H1 (cell line): Measurements from ENCODE around the gene HMGN2. TPM values are rescaled to one million over a fixed set of nuclear protein-coding genes. Genes with fewer than 3 reads are reported as not detected.

Experiments used
- CTCF ChIA-PET: fragments of 300-600 bp; sonication (Branson Sonifier 250); formaldehyde crosslinking; loops from one replicate; lab custom pipeline; 2021; ENCODE audit not compliant: partially characterized antibody; lab: Charles Lee
- POLR2A ChIA-PET: fragments of 300-600 bp; sonication (Branson Sonifier 250); formaldehyde crosslinking; loops from one replicate; lab custom pipeline; 2021; ENCODE audit warnings: inconsistent platforms; ENCODE audit not compliant: partially characterized antibody; lab: Charles Lee
- DNase-seq, 2 experiments: peaks; one replicate each; pipeline versions ENCODE4 v3.0.0 to v3.0.0-alpha.2; 2010 to 2022; ENCODE audit warnings: low spot score in 2 of 2, low read depth in 1 of 2, mixed read lengths in 1 of 2
- FAIRE-seq: peaks from 2 replicates; lab custom pipeline; 2011; peaks lifted over from hg19 to GRCh38; lab: Jason Lieb, UNC
- H2AFZ ChIP-seq: 2 replicates; pipeline ENCODE4 v1.8.1; 2012; ENCODE audit warnings: low read length, inconsistent platforms
- H2AK5ac ChIP-seq: 2 replicates; pipeline ENCODE4 v1.6.1; 2013; ENCODE audit warnings: low read depth, low read length
- H2BK120ac ChIP-seq: replicated peaks from 2 replicates; pipeline ENCODE3; 2013; ENCODE audit warnings: low read depth, low read length, inconsistent platforms
- H2BK12ac ChIP-seq: 2 replicates; pipeline ENCODE4 v1.6.1; 2013; ENCODE audit warnings: low read depth, low read length
- H2BK15ac ChIP-seq: 2 replicates; pipeline ENCODE4 v1.6.1; 2013; ENCODE audit warnings: low read length
- H2BK20ac ChIP-seq: 2 replicates; pipeline ENCODE4 v1.6.1; 2013; ENCODE audit warnings: low read length
- H2BK5ac ChIP-seq: 2 replicates; pipeline ENCODE4 v1.6.1; 2013; ENCODE audit warnings: low read depth, low read length
- H3K14ac ChIP-seq: 2 replicates; pipeline ENCODE4 v1.6.1; 2013; ENCODE audit warnings: inconsistent platforms; ENCODE audit not compliant: insufficient read length
- H3K18ac ChIP-seq: 2 replicates; pipeline ENCODE4 v1.6.1; 2013; ENCODE audit warnings: low read length; ENCODE audit errors: extremely low read depth
- H3K23ac ChIP-seq: 2 replicates; pipeline ENCODE4 v1.6.1; 2013; ENCODE audit warnings: inconsistent platforms; ENCODE audit not compliant: insufficient read length
- H3K23me2 ChIP-seq: 2 replicates; pipeline ENCODE4 v1.6.1; 2013; ENCODE audit warnings: low read depth, low read length
- H3K27ac ChIP-seq: 2 replicates; pipeline ENCODE4 v1.6.1; 2011; ENCODE audit warnings: low read depth, low read length, inconsistent platforms
- H3K27me3 ChIP-seq, 4 experiments: replicated peaks in 1 of 4; 1 replicate in 1 of 4; 2 replicates in 3 of 4; pipeline versions ENCODE4 v1.6.1 to v1.8.1; 2011 to 2013; ENCODE audit warnings: low read length in 3 of 4, mild to moderate bottlenecking in 3 of 4, inconsistent platforms in 2 of 4, mixed read lengths in 2 of 4, moderate library complexity in 1 of 4; ENCODE audit not compliant: control insufficient read depth in 3 of 4, insufficient read depth in 3 of 4; ENCODE audit errors: extremely low read depth in 1 of 4
- H3K36me3 ChIP-seq, 4 experiments: 2 replicates each; pipeline versions ENCODE4 v1.6.1 to v1.8.1; 2011 to 2013; ENCODE audit warnings: mild to moderate bottlenecking in 4 of 4, low read length in 3 of 4, moderate library complexity in 2 of 4, control low read depth in 1 of 4, inconsistent platforms in 1 of 4; ENCODE audit not compliant: insufficient read depth in 4 of 4, control insufficient read depth in 2 of 4
- H3K4ac ChIP-seq: replicated peaks from 2 replicates; pipeline ENCODE3; 2013; ENCODE audit warnings: low read length, low read depth, mixed read lengths, inconsistent platforms; ENCODE audit not compliant: insufficient read length
- H3K4me1 ChIP-seq, 4 experiments: replicated peaks in 1 of 4; 1 replicate in 1 of 4; 2 replicates in 3 of 4; pipeline versions ENCODE4 v1.6.1 to v1.8.1; 2011 to 2013; ENCODE audit warnings: low read length in 3 of 4, inconsistent platforms in 2 of 4, mixed read lengths in 1 of 4; ENCODE audit not compliant: insufficient read depth in 4 of 4, control insufficient read depth in 3 of 4
- H3K4me2 ChIP-seq, 2 experiments: 2 replicates each; pipeline versions ENCODE4 v1.6.1 to v1.8.1; 2011 to 2013; ENCODE audit warnings: low read depth in 2 of 2, low read length in 2 of 2, control low read depth in 1 of 2, inconsistent platforms in 1 of 2, mild to moderate bottlenecking in 1 of 2; ENCODE audit not compliant: insufficient read depth in 1 of 2
- H3K4me3 ChIP-seq, 4 experiments: fragments of 200-600, 300-600 bp in 1 of 4; sonication (generic), shearing (Covaris generic), sonication (Bioruptor Twin) in 1 of 4; 2 replicates each; pipeline versions ENCODE4 v1.5.1 to v1.8.1; 2011 to 2016; ENCODE audit warnings: low read length in 4 of 4, low read depth in 3 of 4, control low read depth in 2 of 4, inconsistent platforms in 2 of 4, mild to moderate bottlenecking in 2 of 4, mixed read lengths in 1 of 4, moderate library complexity in 1 of 4; ENCODE audit not compliant: insufficient read depth in 2 of 4; ENCODE audit errors: extremely low read depth in 1 of 4
- H3K56ac ChIP-seq: replicated peaks from 2 replicates; pipeline ENCODE3; 2013; ENCODE audit warnings: low read depth, mild to moderate bottlenecking, mixed read lengths, low read length, inconsistent platforms; ENCODE audit not compliant: insufficient read length
- H3K79me1 ChIP-seq: 2 replicates; pipeline ENCODE4 v1.6.1; 2013; ENCODE audit warnings: low read depth, low read length, control low read depth
- H3K79me2 ChIP-seq, 2 experiments: 2 replicates each; pipeline versions ENCODE4 v1.6.1 to v1.8.1; 2012 to 2013; ENCODE audit warnings: low read length in 2 of 2, mild to moderate bottlenecking in 2 of 2, inconsistent platforms in 1 of 2; ENCODE audit not compliant: insufficient read depth in 2 of 2, control insufficient read depth in 1 of 2
- H3K9ac ChIP-seq, 4 experiments: replicated peaks in 1 of 4; 1 replicate in 1 of 4; 2 replicates in 3 of 4; pipeline versions ENCODE4 v1.6.1 to v1.8.1; 2011 to 2013; ENCODE audit warnings: low read depth in 3 of 4, low read length in 3 of 4, control low read depth in 2 of 4, mild to moderate bottlenecking in 2 of 4, moderate library complexity in 2 of 4, inconsistent platforms in 1 of 4; ENCODE audit errors: extremely low read depth in 1 of 4
- H3K9me3 ChIP-seq, 2 experiments: 2 replicates each; pipeline versions ENCODE4 v1.6.1 to v1.8.1; 2012 to 2013; ENCODE audit warnings: mild to moderate bottlenecking in 2 of 2, moderate library complexity in 2 of 2, control low read depth in 1 of 2, inconsistent platforms in 1 of 2, low read depth in 1 of 2, low read length in 1 of 2, mixed read lengths in 1 of 2; ENCODE audit not compliant: insufficient read depth in 2 of 2
- H4K20me1 ChIP-seq, 2 experiments: replicated peaks in 1 of 2; 2 replicates each; pipeline versions ENCODE3 to v1.8.1; 2011 to 2013; ENCODE audit warnings: inconsistent platforms in 2 of 2, low read length in 2 of 2, mild to moderate bottlenecking in 1 of 2; ENCODE audit not compliant: insufficient read depth in 2 of 2, control insufficient read depth in 1 of 2
- H4K5ac ChIP-seq: 2 replicates; pipeline ENCODE4 v1.6.1; 2013; ENCODE audit warnings: low read length, low read depth, mixed read lengths, inconsistent platforms; ENCODE audit not compliant: insufficient read length
- H4K8ac ChIP-seq: 2 replicates; pipeline ENCODE4 v1.8.0; 2013; ENCODE audit warnings: mild to moderate bottlenecking, moderate library complexity, low read length, inconsistent platforms; ENCODE audit not compliant: insufficient read depth; ENCODE audit errors: extremely low read depth
- H4K91ac ChIP-seq: replicated peaks from 2 replicates; pipeline ENCODE3; 2013; ENCODE audit warnings: low read length, mixed read lengths, inconsistent platforms; ENCODE audit not compliant: insufficient read length
- ASH2L ChIP-seq: fragments of 200-600, 300-600 bp; sonication (generic); IDR thresholded peaks from one replicate; pipeline ENCODE4 v1.7.1; 2017; ENCODE audit warnings: low read length
- CBX8 ChIP-seq: fragments of 300-800, 300-1000 bp; sonication (generic); IDR thresholded peaks from 2 replicates; pipeline ENCODE4 v1.7.1; 2016; ENCODE audit warnings: low read depth, low read length, borderline replicate concordance
- CTBP2 ChIP-seq: IDR thresholded peaks from 2 replicates; pipeline ENCODE4 v1.7.0; 2011; ENCODE audit warnings: borderline replicate concordance, mild to moderate bottlenecking, moderate library complexity, mixed read lengths, low read length; ENCODE audit not compliant: insufficient read depth, insufficient read length
- EZH2 ChIP-seq: fragments of 200-600 bp; sonication (generic); IDR thresholded peaks from 2 replicates; pipeline ENCODE4 v1.7.1; 2012; ENCODE audit warnings: low read depth, mild to moderate bottlenecking, moderate library complexity, low read length, inconsistent platforms; ENCODE audit not compliant: severe bottlenecking
- JUND ChIP-seq: IDR thresholded peaks from 2 replicates; pipeline ENCODE4 v1.6.1; 2011; ENCODE audit warnings: mild to moderate bottlenecking, improper control_type of control experiment, low read length
- KDM1A ChIP-seq: fragments of 200-600, 300-600 bp; sonication (generic); IDR thresholded peaks from 2 replicates; pipeline ENCODE4 v1.7.1; 2016; ENCODE audit warnings: mild to moderate bottlenecking, low read length, borderline replicate concordance
- KDM5A ChIP-seq: fragments of 200-600 bp; IDR thresholded peaks from 2 replicates; pipeline ENCODE4 v1.7.1; 2012; ENCODE audit warnings: mild to moderate bottlenecking, low read length, inconsistent platforms, mixed read lengths
- MAFK ChIP-seq: IDR thresholded peaks from 2 replicates; pipeline ENCODE4 v1.6.1; 2012; ENCODE audit warnings: low read depth, mild to moderate bottlenecking, improper control_type of control experiment, low read length
- NANOG ChIP-seq: IDR thresholded peaks from 2 replicates; pipeline ENCODE4 v1.6.1; 2011; ENCODE audit warnings: low read length, low read depth, mild to moderate bottlenecking, inconsistent platforms; ENCODE audit not compliant: insufficient read depth, poor library complexity, severe bottlenecking
- RFX5 ChIP-seq: IDR thresholded peaks from 2 replicates; pipeline ENCODE4 v1.6.1; 2011; ENCODE audit warnings: low read depth, low read length, improper control_type of control experiment, borderline replicate concordance
- TAF1 ChIP-seq: IDR thresholded peaks from 2 replicates; pipeline ENCODE4 v1.6.1; 2011; ENCODE audit warnings: mild to moderate bottlenecking, low read depth, low read length
- TBP ChIP-seq: IDR thresholded peaks from 2 replicates; pipeline ENCODE4 v1.6.1; 2011; ENCODE audit warnings: low read depth, low read length, improper control_type of control experiment
- YY1 ChIP-seq: IDR thresholded peaks from 2 replicates; pipeline ENCODE4 v1.6.1; 2011; ENCODE audit warnings: low read depth, mild to moderate bottlenecking, low read length
- WGBS, 2 experiments: shearing (Covaris generic) in 1 of 2; methylation state at CpG; one replicate each; pipeline versions ENCODE4 v1.1.6 to v1.1.7; 2013 to 2015; ENCODE audit warnings: low lambda C conversion rate in 2 of 2, mixed read lengths in 2 of 2, inconsistent platforms in 1 of 2, low coverage in 1 of 2, missing lambda C conversion rate in 1 of 2; ENCODE audit not compliant: insufficient replicate concordance in 2 of 2, insufficient coverage in 1 of 2, insufficient read length in 1 of 2; ENCODE audit errors: extremely low coverage in 1 of 2, missing lambda C conversion rate in 1 of 2; 5-methylcytosine and 5-hydroxymethylcytosine counted together
- polyA plus RNA-seq, 7 experiments: library from polyadenylated mRNA; depleted of rRNA in 3 of 7; stranded (reverse) in 5 of 7; unstranded in 2 of 7; fragments of >200 nt in 5 of 7; fragments of 200-250 nt in 2 of 7; gene quantifications; 1 replicate in 5 of 7; 2 replicates in 1 of 7; 4 replicates in 1 of 7; pipeline versions ENCODE4 v1.2.1 to v1.2.3, GENCODE V29; 2011 to 2013; ENCODE audit warnings: missing spikeins in 2 of 7, mixed read lengths in 2 of 7
- total RNA-seq: library from RNA; stranded (reverse); fragmentation: NEBNext Ultra II Directional; extraction: Animal tissue kit (Norgen Biotek cat#: 25700); gene quantifications from 2 replicates; pipeline ENCODE4 v1.2.1, GENCODE V29; 2021

Gene HMGN2
- total and polyA plus RNA-seq, 2 of the 8 experiments (the other 6 are each of a cell fraction or from before 2014, with no cell fraction given) = 254 to 453 TPM

DNA sequence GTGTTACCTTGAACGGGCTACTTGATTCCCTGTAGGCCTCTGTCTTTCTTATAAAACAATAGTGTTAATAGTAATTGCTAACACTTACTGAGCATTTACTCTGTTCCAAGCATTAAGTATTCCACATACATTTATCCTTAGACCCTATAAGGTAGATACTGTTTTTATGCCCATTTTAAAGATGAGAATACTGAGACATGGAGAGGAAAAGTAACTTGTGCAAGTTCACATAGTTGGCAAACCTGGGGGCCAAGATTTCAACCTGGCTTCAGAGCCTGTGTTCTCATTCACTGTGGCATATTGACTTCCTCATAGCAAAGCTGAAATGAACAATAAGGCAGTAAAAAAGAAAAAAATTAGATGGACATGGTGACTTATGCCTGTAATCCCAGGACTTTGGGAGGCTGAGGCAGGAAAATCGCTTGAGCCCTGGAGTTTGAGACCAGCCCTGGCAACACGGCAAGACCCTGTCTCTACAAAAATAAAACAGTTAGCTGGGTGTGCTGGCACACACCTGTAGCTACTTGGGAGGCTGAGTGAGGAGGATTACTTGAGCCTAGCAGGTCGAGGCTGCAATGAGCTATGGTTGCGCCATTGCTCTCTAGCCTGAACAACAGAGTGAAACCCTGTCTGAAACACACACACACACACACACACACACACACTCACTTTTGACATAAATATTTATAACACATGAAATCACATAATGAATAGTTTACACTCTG lies 19.6 kb upstream of the HMGN2 start:
- Histone ChIP-seq H3K4me3 (no peak overlapping the region), H3K23ac (no peak overlapping the region), H2BK12ac (no peak overlapping the region), H3K9me3 (no peaks in the 10 kb centered on the region), H3K36me3 (peaks cover 2 to 37% (median 17%) of the 10 kb centered on the region in 4 experiments), H2AK5ac (no peak overlapping the region), H2AFZ (no peak overlapping the region), H3K56ac (no peak overlapping the region), H4K8ac (no peak overlapping the region), H3K14ac (no peak overlapping the region), H4K5ac (no peak overlapping the region), H2BK20ac (no peak overlapping the region), H3K4ac (no peak overlapping the region), H2BK5ac (no peak overlapping the region), H2BK15ac (no peak overlapping the region), H3K4me1 (no peaks in the 10 kb centered on the region), H3K27ac (no peak overlapping the region), H3K79me1 (no peaks in the 10 kb centered on the region), H3K23me2 (no peaks in the 10 kb centered on the region; the same call in 1 of the 2 replicates), H4K91ac (no peak overlapping the region), H3K18ac (no peak overlapping the region), H4K20me1 (peaks cover 0 to 2% of the 10 kb centered on the region in 2 experiments), H3K27me3 (no peaks in the 10 kb centered on the region), H3K79me2 (no peaks in the 10 kb centered on the region), H2BK120ac (no peak overlapping the region), H3K4me2 (no peak overlapping the region), H3K9ac (no peak overlapping the region)
- ChIA-PET POLR2A (interaction anchor here (0.6 to 3.1 kb wide), 7 partner anchors 13 to 71 kb away, joined by 3 to 7 read pairs (median 3); partner anchors contain the start of genes DHDDS and HMGN2), CTCF (interaction anchor here (1.8 to 2.0 kb wide), 2 partner anchors 8 to 18 kb away, joined by 5 to 7 read pairs; no protein-coding TSS in a partner anchor)
- FAIRE-seq (no peak), DNase-seq (no peak)
- 93% methylated on average over 5 of the region's 5 CpGs; no CpG with 5 or more reads in 1 of the 2 experiments for WGBS, 2 experiments
- TF ChIP-seq MAFK (no peak), CBX8 (no peak), CTBP2 (no peak), EZH2 (no peak), JUND (no peak), TAF1 (no peak), TBP (no peak), YY1 (no peak), KDM5A (no peak), ASH2L (no peak), RFX5 (no peak), KDM1A (no peak), NANOG (no peak)
